ENCODE data around the gene LRRFIP1. TPM values are rescaled to one million over a fixed set of nuclear protein-coding genes. Genes with fewer than 3 reads are reported as not detected.

The LRRFIP1 gene
- total and polyA plus RNA-seq, 2 experiments from 2014 or later, result 90.9 to 95.3 TPM

DNA sequence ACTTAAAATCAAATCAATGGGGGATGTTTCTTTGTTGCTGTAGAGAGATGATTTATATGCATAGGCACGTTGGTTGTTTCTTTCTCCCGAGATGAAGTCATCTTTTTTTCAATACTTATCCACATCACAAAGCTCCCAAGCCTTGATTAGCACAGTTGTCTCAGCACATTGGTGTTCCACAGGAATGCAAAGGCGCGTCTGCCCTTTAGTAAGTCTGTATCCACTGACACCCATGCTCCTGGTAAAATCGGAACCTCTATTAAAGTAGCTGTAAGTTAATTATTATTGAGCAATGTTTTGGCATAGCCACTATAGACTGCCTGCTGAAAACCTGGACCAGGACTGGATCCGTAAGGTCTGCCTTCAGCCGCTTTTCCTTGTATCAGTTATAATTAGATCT lies 93.6 kb downstream of the LRRFIP1 start:
- no peak overlapping the region for H3K27ac ChIP-seq
- H3K36me3 ChIP-seq, result peaks cover 5% of the 10 kb centered on the region
- TF ChIP-seq, protein P1, sequence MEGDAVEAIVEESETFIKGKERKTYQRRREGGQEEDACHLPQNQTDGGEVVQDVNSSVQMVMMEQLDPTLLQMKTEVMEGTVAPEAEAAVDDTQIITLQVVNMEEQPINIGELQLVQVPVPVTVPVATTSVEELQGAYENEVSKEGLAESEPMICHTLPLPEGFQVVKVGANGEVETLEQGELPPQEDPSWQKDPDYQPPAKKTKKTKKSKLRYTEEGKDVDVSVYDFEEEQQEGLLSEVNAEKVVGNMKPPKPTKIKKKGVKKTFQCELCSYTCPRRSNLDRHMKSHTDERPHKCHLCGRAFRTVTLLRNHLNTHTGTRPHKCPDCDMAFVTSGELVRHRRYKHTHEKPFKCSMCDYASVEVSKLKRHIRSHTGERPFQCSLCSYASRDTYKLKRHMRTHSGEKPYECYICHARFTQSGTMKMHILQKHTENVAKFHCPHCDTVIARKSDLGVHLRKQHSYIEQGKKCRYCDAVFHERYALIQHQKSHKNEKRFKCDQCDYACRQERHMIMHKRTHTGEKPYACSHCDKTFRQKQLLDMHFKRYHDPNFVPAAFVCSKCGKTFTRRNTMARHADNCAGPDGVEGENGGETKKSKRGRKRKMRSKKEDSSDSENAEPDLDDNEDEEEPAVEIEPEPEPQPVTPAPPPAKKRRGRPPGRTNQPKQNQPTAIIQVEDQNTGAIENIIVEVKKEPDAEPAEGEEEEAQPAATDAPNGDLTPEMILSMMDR (IDR thresholded peaks at IDR 0.05; ENCODE audit: low read depth, low read length), result no peak
- DNase-seq (ENCODE audit: low read depth in 1 of 2, low spot score in 1 of 2), result peak in 1 of 2 donors; percentile 62
- no peaks in the 10 kb centered on the region for H3K9me3 ChIP-seq (ENCODE audit: low read depth)
- H3K4me3 ChIP-seq, result no peak overlapping the region
- peaks cover 16% of the 10 kb centered on the region for H3K4me1 ChIP-seq (ENCODE audit: low read depth)
- H3K27me3 ChIP-seq, result no peaks in the 10 kb centered on the region

- Histone ChIP-seq H3K4me3 (no peak overlapping the region), H3K36me3 (peaks cover 5% of the 10 kb centered on the region), H3K27ac (peak overlapping the region; percentile 54), H3K27me3 (no peaks in the 10 kb centered on the region), H3K9me3 (ENCODE audit: low read depth) (no peaks in the 10 kb centered on the region), H3K4me1 (ENCODE audit: low read depth) (peaks cover 11% of the 10 kb centered on the region)
- TF ChIP-seq, protein P1 (IDR thresholded peaks at IDR 0.05; ENCODE audit: low read depth, low read length), result no peak
- DNase-seq (ENCODE audit: low read depth in 1 of 2, low spot score in 1 of 2), result no peak
These were observed 94.1 kb downstream of the LRRFIP1 start for GRCh38 chr2:237721458-237721857.

- no peaks in the 10 kb centered on the region for H3K9me3 ChIP-seq (ENCODE audit: low read depth)
- no peak for DNase-seq (ENCODE audit: low read depth in 1 of 2, low spot score in 1 of 2)
- no peak overlapping the region for H3K27ac ChIP-seq
- TF ChIP-seq, protein P1 (IDR thresholded peaks at IDR 0.05; ENCODE audit: low read depth, low read length), result no peak
- no peaks in the 10 kb centered on the region for H3K27me3 ChIP-seq
- H3K4me3 ChIP-seq, result no peak overlapping the region
- peaks cover 8% of the 10 kb centered on the region for H3K4me1 ChIP-seq (ENCODE audit: low read depth)
- H3K36me3 ChIP-seq, result peaks cover 5% of the 10 kb centered on the region
These were observed 95.2 kb downstream of the LRRFIP1 start for GRCh38 chr2:237722616-237723015.

DNA sequence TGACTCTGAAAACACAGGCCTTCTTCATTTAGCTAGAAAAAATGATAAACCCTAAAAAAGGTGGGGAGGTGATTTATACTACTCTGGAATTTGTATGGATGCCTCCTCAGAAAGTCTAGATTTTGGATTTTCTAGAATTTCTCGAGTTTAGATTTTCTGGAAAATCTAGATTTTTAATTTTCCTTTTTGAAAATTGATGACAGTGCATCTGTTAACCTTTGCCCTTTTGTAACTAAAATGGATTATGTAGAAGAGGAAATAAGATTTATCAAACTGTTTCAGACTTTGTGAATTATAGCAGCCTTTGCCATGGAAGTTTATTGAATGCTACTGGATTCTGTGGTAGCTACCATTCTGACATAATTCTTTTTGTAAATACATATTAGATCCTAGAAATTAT lies 95.6 kb downstream of the LRRFIP1 start:
- Histone ChIP-seq H3K9me3 (ENCODE audit: low read depth) (no peaks in the 10 kb centered on the region), H3K4me3 (no peak overlapping the region), H3K4me1 (ENCODE audit: low read depth) (peaks cover 8% of the 10 kb centered on the region), H3K27ac (no peak overlapping the region), H3K36me3 (peaks cover 5% of the 10 kb centered on the region), H3K27me3 (no peaks in the 10 kb centered on the region)
- DNase-seq (ENCODE audit: low read depth in 1 of 2, low spot score in 1 of 2), result no peak
- TF ChIP-seq, protein P1 (IDR thresholded peaks at IDR 0.05; ENCODE audit: low read depth, low read length), result no peak

DNA sequence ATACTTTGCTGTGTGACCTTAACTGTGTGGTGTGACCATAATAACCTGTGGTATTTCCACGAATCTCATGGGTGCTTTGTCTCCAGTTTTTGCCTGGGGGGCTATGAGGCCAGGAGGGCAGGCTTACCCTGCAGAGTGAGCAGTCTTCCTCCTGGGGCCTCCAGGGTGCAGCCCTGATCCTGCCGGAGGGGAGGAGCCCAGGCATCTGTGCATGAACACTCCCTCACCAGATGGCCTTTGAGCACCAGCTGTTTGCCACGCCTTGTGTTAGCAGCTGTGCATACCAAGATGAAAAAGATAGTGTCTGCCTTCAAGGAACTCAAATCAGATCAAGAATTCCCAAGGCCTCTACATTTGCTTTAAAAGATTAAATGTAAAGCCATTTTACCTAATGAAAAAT lies 96.2 kb downstream of the LRRFIP1 start:
- no peak overlapping the region for H3K27ac ChIP-seq
- H3K4me3 ChIP-seq, result no peak overlapping the region
- no peaks in the 10 kb centered on the region for H3K9me3 ChIP-seq (ENCODE audit: low read depth)
- peaks cover 5% of the 10 kb centered on the region for H3K36me3 ChIP-seq
- no peak for DNase-seq (ENCODE audit: low read depth in 1 of 2, low spot score in 1 of 2)
- H3K27me3 ChIP-seq, result no peaks in the 10 kb centered on the region
- TF ChIP-seq, protein P1 (IDR thresholded peaks at IDR 0.05; ENCODE audit: low read depth, low read length), result no peak
- peaks cover 8% of the 10 kb centered on the region for H3K4me1 ChIP-seq (ENCODE audit: low read depth)

All from cardiac muscle cell (in vitro differentiated cells and primary cell).